ENCODE results near the gene PIGU.

PIGU gene

GRCh38 chr20:34709831-34710567 is 33.1 kb upstream of the PIGU start:
- DNase-seq (ENCODE audit: low read depth) = no peak
- peak; percentile 14 for TF ChIP-seq CTCF (IDR thresholded peaks at IDR 0.05; ENCODE audit: low read length, missing control alignments)
- peak overlapping the region; percentile 54 for H3K4me3 ChIP-seq (replicated peaks; ENCODE audit: low read depth, low read length)

GRCh38 chr20:34709044-34709830 is 32.3 kb upstream of the PIGU start:
- DNase-seq (ENCODE audit: low read depth) = peak; percentile 75
- H3K4me3 ChIP-seq (replicated peaks; ENCODE audit: low read depth, low read length) = peak overlapping the region; percentile 54
- TF ChIP-seq CTCF (IDR thresholded peaks at IDR 0.05; ENCODE audit: low read length, missing control alignments) = no peak

GRCh38 chr20:34708621-34709043 is 31.7 kb upstream of the PIGU start:
- DNase-seq (ENCODE audit: low read depth) = peak; percentile 44
- H3K4me3 ChIP-seq (replicated peaks; ENCODE audit: low read depth, low read length) = peak overlapping the region; percentile 54
- TF ChIP-seq CTCF (IDR thresholded peaks at IDR 0.05; ENCODE audit: low read length, missing control alignments) = peak; percentile 46

GRCh38 chr20:34706912-34707784 is 30.3 kb upstream of the PIGU start:
- TF ChIP-seq CTCF (IDR thresholded peaks at IDR 0.05; ENCODE audit: low read length, missing control alignments) = no peak
- no peak for DNase-seq (ENCODE audit: low read depth)
- no peak overlapping the region for H3K4me3 ChIP-seq (replicated peaks; ENCODE audit: low read depth, low read length)

- DNase-seq (ENCODE audit: low read depth) = no peak
- no peak overlapping the region for H3K4me3 ChIP-seq (replicated peaks; ENCODE audit: low read depth, low read length)
- TF ChIP-seq CTCF (IDR thresholded peaks at IDR 0.05; ENCODE audit: low read length, missing control alignments) = no peak
Measured at GRCh38 chr20:34706302-34706875, 29.5 kb upstream of the PIGU start.
